K562 (cell line): ENCODE results near the gene ESRRB. TPM values are rescaled to one million over a fixed set of nuclear protein-coding genes. Genes with fewer than 3 reads are reported as not detected.

Source experiments
- ATAC-seq: fragments of 200-7000 bp; cut with Tn5 transposase; 3 replicates; pipeline ENCODE4 v1.9.1; 2020; ENCODE audit warnings: moderate library complexity
- BruUV-seq: library from RNA; stranded (reverse); fragments of 400-500 nt; replicated peaks from 2 replicates; lab custom pipeline; 2021; lab: Mats Ljungman, UMichigan
- CTCF ChIA-PET: fragments of 300-600 bp; formaldehyde crosslinking; extraction: SDS; loops from one replicate; lab custom pipeline; 2021; ENCODE audit warnings: low intra/inter-chr PET ratio; lab: Yijun Ruan, JAX
- POLR2A ChIA-PET: fragments of 300-600, 350-650 bp; sonication (Branson Sonifier 250); formaldehyde crosslinking; extraction: SDS; loops from one replicate; lab custom pipeline; 2021; ENCODE audit warnings: antibody characterized with exemption, inconsistent platforms; lab: Yijun Ruan, JAX
- DNase-seq, 4 experiments: peaks; one replicate each; pipeline versions ENCODE4 v3.0.0 to v3.0.0-alpha.2; 2011 to 2018; ENCODE audit warnings: low spot score in 3 of 4, mixed read lengths in 3 of 4; ENCODE audit errors: extremely low read depth in 1 of 4
- FAIRE-seq: peaks from 2 replicates; lab custom pipeline; 2011; peaks lifted over from hg19 to GRCh38; lab: Jason Lieb, UNC
- H2AFZ ChIP-seq: 2 replicates; pipeline ENCODE4 v1.6.0; 2011; ENCODE audit warnings: low read depth, low read length, control low read depth, inconsistent platforms
- H3K27ac ChIP-seq: fragments of 200-600 bp; 3 replicates; pipeline ENCODE4 v1.8.0; 2011; ENCODE audit warnings: low read depth, mild to moderate bottlenecking, control low read depth, inconsistent platforms, low read length, moderate library complexity, mixed read lengths; ENCODE audit errors: extremely low read depth
- H3K27me3 ChIP-seq, 2 experiments: fragments of 300-600 bp in 1 of 2; 2 replicates in 1 of 2; 3 replicates in 1 of 2; pipeline versions ENCODE4 v1.6.0 to v1.8.0; 2011; ENCODE audit warnings: inconsistent platforms in 2 of 2, low read length in 2 of 2, mild to moderate bottlenecking in 1 of 2, mixed read lengths in 1 of 2, moderate library complexity in 1 of 2; ENCODE audit not compliant: control insufficient read depth in 2 of 2, insufficient read depth in 2 of 2
- H3K36me3 ChIP-seq: fragments of 300-600 bp; 3 replicates; pipeline ENCODE4 v1.8.0; 2011; ENCODE audit warnings: mild to moderate bottlenecking, low read length, inconsistent platforms; ENCODE audit not compliant: control insufficient read depth, insufficient read depth
- H3K4me1 ChIP-seq, 2 experiments: fragments of 200-600 bp in 1 of 2; replicated peaks in 1 of 2; 2 replicates in 1 of 2; 3 replicates in 1 of 2; pipeline versions ENCODE4 v1.5.1 to v1.8.0; 2011; ENCODE audit warnings: inconsistent platforms in 2 of 2, low read length in 2 of 2, mild to moderate bottlenecking in 1 of 2, mixed read lengths in 1 of 2, moderate library complexity in 1 of 2; ENCODE audit not compliant: control insufficient read depth in 2 of 2, insufficient read depth in 2 of 2
- H3K4me2 ChIP-seq: 2 replicates; pipeline ENCODE4 v1.6.1; 2011; ENCODE audit warnings: low read length, control low read depth, inconsistent platforms, mixed read lengths; ENCODE audit not compliant: insufficient read depth
- H3K4me3 ChIP-seq: fragments of 200-600 bp; sonication (generic), shearing (Covaris generic); 2 replicates; pipeline ENCODE4 v1.5.1; 2016; ENCODE audit warnings: control low read depth, inconsistent platforms
- H3K79me2 ChIP-seq: fragments of 200-600 bp; 3 replicates; pipeline ENCODE4 v1.8.0; 2011; ENCODE audit warnings: low read length, inconsistent platforms; ENCODE audit not compliant: control insufficient read depth, insufficient read depth
- H3K9ac ChIP-seq, 2 experiments: 2 replicates each; pipeline versions ENCODE4 v1.6.0 to v1.6.1; 2011; ENCODE audit warnings: low read depth in 2 of 2, low read length in 2 of 2, control low read depth in 1 of 2, inconsistent platforms in 1 of 2, mild to moderate bottlenecking in 1 of 2, mixed read lengths in 1 of 2; ENCODE audit not compliant: insufficient read depth in 1 of 2
- H3K9me1 ChIP-seq: one replicate; pipeline ENCODE4 v1.6.0; 2011; ENCODE audit warnings: inconsistent platforms, mild to moderate bottlenecking, low read length, moderate library complexity; ENCODE audit not compliant: control insufficient read depth, insufficient read depth
- H3K9me3 ChIP-seq: replicated peaks from 2 replicates; pipeline ENCODE4 v1.5.1; 2011; ENCODE audit warnings: low read depth, low read length, inconsistent platforms; ENCODE audit not compliant: control insufficient read depth, insufficient read depth
- H4K20me1 ChIP-seq: replicated peaks from 2 replicates; pipeline ENCODE4 v1.6.1; 2011; ENCODE audit warnings: low read length, inconsistent platforms, mixed read lengths; ENCODE audit not compliant: control insufficient read depth, insufficient read depth
- MCM2 ChIP-seq: fragments of 450-650 bp; IDR thresholded peaks from 2 replicates; pipeline ENCODE4 v1.6.1; 2017; ENCODE audit warnings: low read depth, mild to moderate bottlenecking
- MCM3 ChIP-seq: fragments of 450-650 bp; IDR thresholded peaks from 2 replicates; pipeline ENCODE4 v1.6.1; 2016
- MED1 ChIP-seq: sonication (generic); formaldehyde crosslinking; IDR thresholded peaks from 2 replicates; pipeline ENCODE4 v1.8.1; 2023; ENCODE audit warnings: missing genetic modification reagents, borderline replicate concordance
- MIER1 ChIP-seq: fragments of 450-650 bp; IDR thresholded peaks from 2 replicates; pipeline ENCODE4 v1.6.1; 2016; ENCODE audit warnings: antibody characterized with exemption, mild to moderate bottlenecking, low read depth
- MTA3 ChIP-seq: fragments of 450-650 bp; formaldehyde crosslinking; IDR thresholded peaks from 2 replicates; pipeline ENCODE4 v1.6.1; 2017; ENCODE audit warnings: mild to moderate bottlenecking, borderline replicate concordance
- SMAD3 ChIP-seq: fragments of 450-650 bp; formaldehyde crosslinking; conservative IDR thresholded peaks from 2 replicates; pipeline ENCODE4 v1.4.0; 2020; ENCODE audit warnings: mild to moderate bottlenecking
- STAG1 ChIP-seq: sonication (generic); formaldehyde crosslinking; IDR thresholded peaks from 2 replicates; pipeline ENCODE4 v1.5.0; 2020; ENCODE audit warnings: missing genetic modification reagents, borderline replicate concordance
- TBP ChIP-seq: optimal IDR thresholded peaks from 2 replicates; pipeline ENCODE3; 2011; ENCODE audit warnings: low read depth, low read length, improper control_type of control experiment
- U2AF2 ChIP-seq: fragments of 200-400 bp; formaldehyde crosslinking; optimal IDR thresholded peaks from 2 replicates; pipeline ENCODE3; 2017; ENCODE audit warnings: low read depth, mild to moderate bottlenecking, low read length
- ZNF174 ChIP-seq: fragments of 250-450 bp; sonication (Bioruptor Pico); IDR thresholded peaks from 2 replicates; pipeline ENCODE4 v1.4.0; 2020; ENCODE audit warnings: mild to moderate bottlenecking
- ZNF184 ChIP-seq: sonication (generic); formaldehyde crosslinking; IDR thresholded peaks from 2 replicates; pipeline ENCODE4 v1.5.0; 2020; ENCODE audit warnings: missing genetic modification reagents
- ZNF23 ChIP-seq: fragments of 250-450 bp; sonication (Bioruptor Pico); IDR thresholded peaks from 2 replicates; pipeline ENCODE4 v1.4.0; 2020; ENCODE audit warnings: mild to moderate bottlenecking
- ZNF551 ChIP-seq: fragments of 250-450 bp; sonication (Bioruptor Pico); IDR thresholded peaks from 2 replicates; pipeline ENCODE4 v1.5.0; 2021; ENCODE audit warnings: mild to moderate bottlenecking, moderate library complexity
- ZNF76 ChIP-seq: fragments of 250-450 bp; sonication (Bioruptor Pico); IDR thresholded peaks from 2 replicates; pipeline ENCODE4 v1.4.0; 2020; ENCODE audit warnings: mild to moderate bottlenecking, moderate library complexity, borderline replicate concordance
- WGBS: fragments of 100-300 bp; shearing (Covaris generic); methylation state at CpG from one replicate; pipeline ENCODE4 v1.1.6; 2016; ENCODE audit warnings: low coverage, mixed read lengths; ENCODE audit not compliant: insufficient coverage; ENCODE audit errors: missing lambda C conversion rate; 5-methylcytosine and 5-hydroxymethylcytosine counted together
- in situ Hi-C: fragments of 300-500 bp; cut with MboI; formaldehyde crosslinking; loops from 4 replicates; pipeline ENCODE4 v1.15.0; 2018; ENCODE audit warnings: inconsistent platforms, mixed read lengths
- intact Hi-C: fragments of 100-400 bp; cut with micrococcal nuclease; formaldehyde crosslinking; loops from 2 replicates; pipeline ENCODE4 v1.14.2; 2022
- polyA plus RNA-seq, 8 experiments: library from polyadenylated mRNA; depleted of rRNA in 4 of 8; stranded (reverse) in 5 of 8; unstranded in 3 of 8; fragments of >200 nt; fragmentation: Nextera tagmentation in 2 of 8; fragmentation: Illumina TruSeq in 1 of 8; extraction: Ambion mirVana in 2 of 8; extraction: Trizol in 1 of 8; gene quantifications; 2 replicates each; pipeline versions ENCODE4 v1.2.1 to v1.2.3, GENCODE V29; 2011 to 2014; ENCODE audit warnings: inconsistent platforms in 1 of 8, missing spikeins in 1 of 8
- total RNA-seq, 7 experiments: library from RNA; depleted of rRNA in 6 of 7; stranded (reverse); fragments of >200 nt in 6 of 7; fragmentation: Illumina TruSeq in 2 of 7; extraction: Trizol in 2 of 7; gene quantifications; 2 replicates each; pipeline versions ENCODE4 v1.2.1 to v1.2.3, GENCODE V29; 2011 to 2021; ENCODE audit warnings: low replicate concordance in 1 of 7
- TF ChIP-seq, protein P1 (sequence below), 2 experiments: fragments of 450-650 bp in 1 of 2; IDR thresholded peaks; 2 replicates each; pipeline ENCODE4 v1.6.1; 2011 to 2017; ENCODE audit warnings: low read depth in 2 of 2, antibody characterized with exemption in 1 of 2, borderline replicate concordance in 1 of 2, low read length in 1 of 2, mild to moderate bottlenecking in 1 of 2, mixed read lengths in 1 of 2; ENCODE audit not compliant: control insufficient read depth in 1 of 2
- TF ChIP-seq, protein P2 (sequence below), 3 experiments: IDR thresholded peaks in 2 of 3; conservative IDR thresholded peaks in 1 of 3; 2 replicates each; pipeline ENCODE4 v1.5.1; 2011 to 2012; ENCODE audit warnings: low read length in 3 of 3, mild to moderate bottlenecking in 3 of 3, control low read depth in 2 of 3, improper control_type of control experiment in 1 of 3, inconsistent platforms in 1 of 3, low read depth in 1 of 3, mixed read lengths in 1 of 3, moderate library complexity in 1 of 3; ENCODE audit not compliant: insufficient read depth in 2 of 3
- TF ChIP-seq, protein P3 (sequence below): fragments of 450-650 bp; formaldehyde crosslinking; IDR thresholded peaks from 2 replicates; pipeline ENCODE4 v1.4.0; 2022; ENCODE audit warnings: mild to moderate bottlenecking, moderate library complexity

The ESRRB gene
- total and polyA plus RNA-seq, 9 of the 15 experiments (the other 6 are each of a cell fraction or from before 2014, with no cell fraction given), result 3.2 to 24.7 (median 14.5) TPM

DNA sequence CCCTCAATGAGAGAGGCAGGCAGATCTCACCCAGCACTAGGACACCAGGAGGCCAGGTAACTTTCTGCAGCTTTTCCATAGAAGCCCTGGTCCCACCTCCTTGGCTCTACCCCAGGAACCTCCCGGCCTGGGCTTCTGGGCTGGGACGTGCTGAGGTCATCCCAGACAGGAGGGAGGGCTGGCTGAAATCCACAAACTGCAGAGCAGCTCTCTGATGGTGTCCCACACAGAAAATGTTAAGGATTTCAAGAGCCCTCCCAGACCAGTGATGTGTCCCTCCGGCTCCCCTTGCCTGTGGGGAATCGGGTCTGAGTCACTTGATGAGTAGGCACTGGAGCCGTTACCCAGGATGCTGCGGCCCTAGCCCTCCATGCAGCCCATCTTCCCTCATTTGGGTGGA, 124.1 kb downstream of the ESRRB start (continued):
- TF ChIP-seq, protein P1, sequence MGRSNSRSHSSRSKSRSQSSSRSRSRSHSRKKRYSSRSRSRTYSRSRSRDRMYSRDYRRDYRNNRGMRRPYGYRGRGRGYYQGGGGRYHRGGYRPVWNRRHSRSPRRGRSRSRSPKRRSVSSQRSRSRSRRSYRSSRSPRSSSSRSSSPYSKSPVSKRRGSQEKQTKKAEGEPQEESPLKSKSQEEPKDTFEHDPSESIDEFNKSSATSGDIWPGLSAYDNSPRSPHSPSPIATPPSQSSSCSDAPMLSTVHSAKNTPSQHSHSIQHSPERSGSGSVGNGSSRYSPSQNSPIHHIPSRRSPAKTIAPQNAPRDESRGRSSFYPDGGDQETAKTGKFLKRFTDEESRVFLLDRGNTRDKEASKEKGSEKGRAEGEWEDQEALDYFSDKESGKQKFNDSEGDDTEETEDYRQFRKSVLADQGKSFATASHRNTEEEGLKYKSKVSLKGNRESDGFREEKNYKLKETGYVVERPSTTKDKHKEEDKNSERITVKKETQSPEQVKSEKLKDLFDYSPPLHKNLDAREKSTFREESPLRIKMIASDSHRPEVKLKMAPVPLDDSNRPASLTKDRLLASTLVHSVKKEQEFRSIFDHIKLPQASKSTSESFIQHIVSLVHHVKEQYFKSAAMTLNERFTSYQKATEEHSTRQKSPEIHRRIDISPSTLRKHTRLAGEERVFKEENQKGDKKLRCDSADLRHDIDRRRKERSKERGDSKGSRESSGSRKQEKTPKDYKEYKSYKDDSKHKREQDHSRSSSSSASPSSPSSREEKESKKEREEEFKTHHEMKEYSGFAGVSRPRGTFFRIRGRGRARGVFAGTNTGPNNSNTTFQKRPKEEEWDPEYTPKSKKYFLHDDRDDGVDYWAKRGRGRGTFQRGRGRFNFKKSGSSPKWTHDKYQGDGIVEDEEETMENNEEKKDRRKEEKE (IDR thresholded peaks at IDR 0.05; ENCODE audit: borderline replicate concordance in 1 of 2, control insufficient read depth in 1 of 2, low read depth in 2 of 2, low read length in 1 of 2), result no peak
- TF ChIP-seq ZNF184 (CRISPR knock-in tag) (no peak), MCM2 (no peak)
- TF ChIP-seq, protein P2, sequence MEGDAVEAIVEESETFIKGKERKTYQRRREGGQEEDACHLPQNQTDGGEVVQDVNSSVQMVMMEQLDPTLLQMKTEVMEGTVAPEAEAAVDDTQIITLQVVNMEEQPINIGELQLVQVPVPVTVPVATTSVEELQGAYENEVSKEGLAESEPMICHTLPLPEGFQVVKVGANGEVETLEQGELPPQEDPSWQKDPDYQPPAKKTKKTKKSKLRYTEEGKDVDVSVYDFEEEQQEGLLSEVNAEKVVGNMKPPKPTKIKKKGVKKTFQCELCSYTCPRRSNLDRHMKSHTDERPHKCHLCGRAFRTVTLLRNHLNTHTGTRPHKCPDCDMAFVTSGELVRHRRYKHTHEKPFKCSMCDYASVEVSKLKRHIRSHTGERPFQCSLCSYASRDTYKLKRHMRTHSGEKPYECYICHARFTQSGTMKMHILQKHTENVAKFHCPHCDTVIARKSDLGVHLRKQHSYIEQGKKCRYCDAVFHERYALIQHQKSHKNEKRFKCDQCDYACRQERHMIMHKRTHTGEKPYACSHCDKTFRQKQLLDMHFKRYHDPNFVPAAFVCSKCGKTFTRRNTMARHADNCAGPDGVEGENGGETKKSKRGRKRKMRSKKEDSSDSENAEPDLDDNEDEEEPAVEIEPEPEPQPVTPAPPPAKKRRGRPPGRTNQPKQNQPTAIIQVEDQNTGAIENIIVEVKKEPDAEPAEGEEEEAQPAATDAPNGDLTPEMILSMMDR (IDR thresholded peaks at IDR 0.05 in 2 of 3, conservative IDR thresholded peaks at IDR 0.05 in 1 of 3; ENCODE audit: insufficient read depth in 2 of 3, low read depth in 1 of 3, low read length in 3 of 3), result no peak

DNA sequence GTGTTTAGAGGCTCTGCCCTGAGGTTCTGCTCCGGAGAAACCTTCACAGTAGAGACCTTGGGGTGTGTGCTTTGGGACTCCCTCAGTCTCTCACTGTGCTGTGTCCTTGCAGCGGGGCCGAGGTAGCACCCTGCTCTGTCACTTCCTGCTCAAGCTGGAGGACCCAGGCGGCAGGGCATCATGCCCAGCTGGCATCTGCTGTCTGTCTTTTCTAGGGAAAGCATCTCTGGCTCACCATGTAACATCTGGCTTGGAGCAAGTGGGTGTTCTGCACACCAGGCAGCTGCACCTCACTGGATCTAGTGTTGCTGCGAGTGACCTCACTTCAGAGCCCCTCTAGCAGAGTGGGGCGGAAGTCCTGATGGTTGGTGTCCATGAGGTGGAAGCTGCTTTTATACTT, 124.5 kb downstream of the ESRRB start:
- intact Hi-C loops, result no loop called here
- no peak for FAIRE-seq
- Histone ChIP-seq H3K4me3 (no peak overlapping the region), H3K36me3 (no peaks in the 10 kb centered on the region), H3K27ac (no peak overlapping the region), H3K4me2 (no peak overlapping the region), H3K27me3 (peaks cover 0 to 6% of the 10 kb centered on the region in 2 experiments; a peak in 1 of 5 replicates), H3K9me1 (no peaks in the 10 kb centered on the region), H3K9ac (no peak overlapping the region), H3K79me2 (no peaks in the 10 kb centered on the region), H3K9me3 (no peaks in the 10 kb centered on the region), H3K4me1 (no peaks in the 10 kb centered on the region), H2AFZ (no peak overlapping the region), H4K20me1 (no peaks in the 10 kb centered on the region)
- no peak for DNase-seq
- in situ Hi-C loops, result no loop called here
- POLR2A ChIA-PET, result interaction anchor here (0.8 kb wide), 1 partner anchor 9 kb away, joined by 5 read pairs; no protein-coding TSS in a partner anchor
- no peak for ATAC-seq
- CTCF ChIA-PET, result no interaction called here
- 60% methylated on average over 6 of the region's 6 CpGs for WGBS
- no TSS peak for BruUV-seq
- TF ChIP-seq ZNF551 (CRISPR knock-in tag), result no peak
- TF ChIP-seq U2AF2, result no peak
- TF ChIP-seq ZNF23 (CRISPR knock-in tag), result no peak
- no peak for TF ChIP-seq STAG1 (CRISPR knock-in tag)
- TF ChIP-seq MED1, result no peak
- TF ChIP-seq, protein P3, sequence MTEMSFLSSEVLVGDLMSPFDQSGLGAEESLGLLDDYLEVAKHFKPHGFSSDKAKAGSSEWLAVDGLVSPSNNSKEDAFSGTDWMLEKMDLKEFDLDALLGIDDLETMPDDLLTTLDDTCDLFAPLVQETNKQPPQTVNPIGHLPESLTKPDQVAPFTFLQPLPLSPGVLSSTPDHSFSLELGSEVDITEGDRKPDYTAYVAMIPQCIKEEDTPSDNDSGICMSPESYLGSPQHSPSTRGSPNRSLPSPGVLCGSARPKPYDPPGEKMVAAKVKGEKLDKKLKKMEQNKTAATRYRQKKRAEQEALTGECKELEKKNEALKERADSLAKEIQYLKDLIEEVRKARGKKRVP (CRISPR knock-in tag), result no peak
- no peak for TF ChIP-seq MTA3
- no peak for TF ChIP-seq ZNF76 (CRISPR knock-in tag)
- no peak for TF ChIP-seq TBP
- TF ChIP-seq SMAD3 (CRISPR knock-in tag), result no peak
- TF ChIP-seq MIER1, result no peak
- TF ChIP-seq ZNF174 (CRISPR knock-in tag), result no peak
- TF ChIP-seq MCM3, result no peak
- TF ChIP-seq ZNF184 (CRISPR knock-in tag), result no peak
